CD1c-positive myeloid dendritic cell (primary cell): ENCODE data around the gene GMPR2.

Experiments
- DNase-seq: peaks from one replicate; pipeline ENCODE4 v3.0.0-alpha.2; 2016; ENCODE audit errors: extremely low spot score

Gene GMPR2

DNA sequence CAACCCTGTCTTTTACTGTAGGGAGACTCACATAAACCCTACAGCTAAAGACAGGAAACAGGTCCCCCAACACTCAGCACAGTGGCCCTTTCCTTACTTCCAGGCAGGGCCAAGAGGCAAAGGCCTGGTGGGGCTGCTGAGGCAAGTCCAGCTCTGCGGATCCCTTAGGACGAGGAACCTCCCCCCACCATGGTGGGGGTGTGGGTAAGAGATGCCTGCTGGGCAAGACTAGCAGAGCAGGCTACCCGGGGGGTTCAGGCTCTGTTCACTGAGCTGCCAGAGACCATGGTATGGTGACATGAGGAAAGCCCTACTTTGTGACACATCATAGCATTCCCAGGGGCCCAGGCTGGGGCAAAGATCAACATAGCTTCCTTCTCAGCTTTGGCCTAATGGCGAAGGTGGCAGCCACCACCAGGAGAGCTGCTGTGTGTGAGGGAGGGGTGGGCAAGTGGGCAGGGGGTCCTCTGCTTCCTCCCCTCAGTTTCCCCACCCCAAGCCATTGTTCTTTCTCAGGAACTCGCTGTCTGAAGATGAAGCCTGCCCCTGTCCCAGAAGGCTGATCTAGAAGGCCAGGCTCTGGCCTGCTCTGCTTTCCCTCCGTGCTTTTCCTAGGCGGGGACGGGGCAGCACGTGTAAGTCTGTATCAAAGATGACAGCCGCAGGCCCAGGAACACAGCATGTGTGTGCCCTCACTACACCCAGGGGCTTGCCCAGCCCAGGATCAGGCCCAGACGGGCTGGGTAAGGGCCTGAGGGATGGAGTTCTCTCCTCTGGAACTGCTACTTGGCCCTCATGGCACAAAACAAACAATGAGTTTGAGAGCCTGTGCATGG lies 19.8 kb downstream of the GMPR2 start:
- DNase-seq, result no peak

DNA sequence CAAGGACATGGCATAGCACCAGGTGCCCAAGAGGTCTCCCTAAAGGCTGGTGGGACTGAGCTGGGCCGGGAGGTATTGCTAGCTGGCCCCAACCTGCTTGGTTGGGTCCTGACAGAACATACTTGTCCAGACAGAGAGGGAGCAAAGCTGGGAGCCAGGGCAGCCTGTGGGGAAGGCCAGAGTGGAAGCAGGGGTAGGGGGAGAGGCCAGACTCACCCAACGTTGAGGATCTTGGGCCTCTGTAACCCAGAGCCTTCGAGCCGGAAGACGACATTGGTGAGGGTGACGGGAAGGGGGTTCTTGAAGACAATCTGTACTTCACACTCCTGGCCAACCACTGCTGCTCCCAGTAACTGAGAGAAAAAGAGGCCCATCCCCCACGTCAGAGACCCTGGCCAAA lies 21.2 kb downstream of the GMPR2 start:
- DNase-seq, result no peak

DNA sequence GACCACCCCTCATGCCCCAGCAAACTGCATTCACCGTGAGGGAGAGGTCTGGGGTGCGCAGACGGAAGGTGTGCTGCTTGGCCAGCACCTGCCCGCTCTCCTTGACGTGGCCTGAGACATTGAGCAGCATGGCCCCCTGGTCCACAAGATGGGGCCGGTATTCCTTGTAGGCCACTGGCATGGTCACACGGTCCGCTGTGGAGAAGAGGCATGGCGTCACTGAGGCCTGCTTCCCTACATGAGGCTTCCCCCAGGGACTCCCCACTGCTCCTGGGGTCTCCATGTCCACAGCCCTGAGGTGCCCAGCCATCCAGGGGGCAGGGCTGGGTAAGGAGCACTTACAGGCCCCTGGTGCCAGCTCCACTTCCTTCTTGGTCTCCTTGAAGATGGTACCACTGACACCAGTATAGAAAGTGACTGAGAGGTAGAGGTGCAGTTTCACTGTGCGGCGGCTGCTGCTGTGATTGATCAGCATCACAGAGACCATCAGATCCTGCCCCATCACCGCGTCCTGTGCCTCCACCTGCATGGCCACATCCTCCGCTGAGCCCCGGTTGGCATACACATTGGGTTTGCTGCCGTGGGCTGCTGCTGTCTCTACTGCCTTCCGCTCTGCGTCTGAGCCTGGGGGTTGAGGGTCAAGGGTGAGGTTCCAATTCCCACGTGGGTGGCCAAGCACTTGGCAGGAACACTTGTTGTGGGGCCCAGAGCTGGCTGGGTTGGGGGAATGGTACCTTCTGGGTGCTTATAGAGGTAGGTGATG lies 22.1 kb downstream of the GMPR2 start:
- DNase-seq, result no peak

DNA sequence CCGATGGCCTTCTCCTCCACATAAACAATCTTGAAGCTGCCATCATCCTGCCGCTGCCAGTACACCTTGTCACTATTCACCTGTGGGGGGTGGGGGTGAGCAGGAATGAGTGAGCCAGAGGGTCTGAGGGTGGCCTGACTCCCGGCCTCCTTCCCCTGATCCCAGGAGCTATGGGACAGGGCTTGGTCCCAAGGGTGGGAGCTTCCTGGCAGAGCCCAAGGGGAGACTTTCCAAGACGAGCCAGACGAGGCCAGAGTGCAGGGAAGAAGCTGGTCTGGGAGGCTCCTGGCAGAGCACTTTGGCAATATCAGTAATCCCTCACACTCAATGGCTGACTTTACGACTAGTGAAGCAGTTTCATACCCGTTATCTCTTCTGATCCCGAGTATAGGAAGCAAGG lies 22.7 kb downstream of the GMPR2 start:
- no peak for DNase-seq

DNA sequence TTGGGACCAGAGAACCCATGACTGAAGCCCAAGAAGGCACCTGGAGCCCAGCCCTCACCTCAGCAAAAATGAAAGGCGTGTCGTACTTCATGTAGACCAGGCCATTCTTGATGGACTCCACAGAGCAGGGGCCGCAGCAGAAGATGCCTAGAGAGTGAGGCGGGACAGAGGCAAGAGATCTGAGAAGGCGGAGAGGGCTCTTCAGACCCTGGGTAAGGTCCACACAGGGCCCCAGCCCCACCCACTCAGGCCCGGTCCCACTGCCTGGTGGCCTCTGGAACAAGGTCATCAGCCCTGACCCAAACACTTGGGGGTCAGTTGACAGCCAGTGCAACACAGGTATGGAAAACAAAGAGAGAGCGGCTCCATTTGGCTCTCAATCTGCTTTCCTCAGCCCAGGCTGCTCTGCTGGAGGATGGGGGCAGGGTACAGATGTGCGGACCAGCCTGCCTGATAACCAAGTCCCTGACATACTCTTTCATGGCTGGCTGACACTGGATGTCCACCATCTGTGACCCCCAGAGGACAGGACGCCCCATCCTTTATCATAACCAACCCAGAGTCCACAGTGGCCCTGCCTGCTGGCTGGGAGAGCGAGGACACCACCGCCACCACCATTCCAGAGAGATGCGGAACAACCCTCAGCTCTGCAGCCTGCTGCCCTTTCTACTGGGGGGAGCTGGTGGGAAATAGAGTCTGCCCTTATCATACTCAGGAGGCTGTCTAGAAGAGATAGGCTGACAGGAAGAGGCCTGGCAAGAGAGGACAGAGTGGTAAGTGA lies 23.4 kb downstream of the GMPR2 start:
- DNase-seq, result no peak

DNA sequence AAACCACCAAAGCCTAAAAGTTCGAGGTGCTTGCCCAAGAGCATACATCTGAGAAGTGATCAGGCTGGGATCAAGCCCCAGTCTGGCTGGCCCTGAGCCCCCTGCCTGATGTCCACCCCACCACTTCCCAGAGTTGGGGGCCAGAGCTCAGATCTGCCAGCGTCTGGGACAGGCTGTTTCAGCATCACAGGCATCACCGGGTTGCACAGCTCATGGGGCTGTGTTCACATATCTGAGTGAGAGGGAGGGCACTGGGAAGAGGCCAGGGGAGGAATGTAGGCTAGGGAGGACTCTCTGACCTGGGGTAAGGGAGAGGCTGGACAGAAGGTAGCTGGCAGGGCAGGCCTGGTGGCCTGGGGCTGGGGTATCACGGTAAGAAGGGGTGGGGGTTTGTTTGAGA lies 24.2 kb downstream of the GMPR2 start:
- no peak for DNase-seq

DNA sequence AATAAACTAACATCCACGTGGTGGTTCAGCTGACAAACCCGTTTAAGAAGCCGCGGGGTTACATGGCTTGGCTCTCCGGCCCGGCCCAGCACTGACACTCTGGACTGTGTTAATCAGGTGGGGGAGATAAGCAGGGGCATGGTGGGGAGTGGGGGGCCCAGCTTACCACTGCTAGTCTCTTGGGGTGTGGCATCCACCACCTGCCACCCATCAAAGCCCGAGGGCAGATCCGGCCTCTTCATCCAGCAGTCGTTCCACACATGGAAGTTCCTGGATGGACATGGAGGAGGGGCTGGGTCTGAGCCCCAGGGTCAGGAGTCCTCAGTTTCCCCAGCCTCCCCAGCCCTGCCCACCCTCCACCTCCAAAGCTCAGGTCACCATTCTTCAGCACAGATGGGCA lies 25.4 kb downstream of the GMPR2 start:
- no peak for DNase-seq

DNA sequence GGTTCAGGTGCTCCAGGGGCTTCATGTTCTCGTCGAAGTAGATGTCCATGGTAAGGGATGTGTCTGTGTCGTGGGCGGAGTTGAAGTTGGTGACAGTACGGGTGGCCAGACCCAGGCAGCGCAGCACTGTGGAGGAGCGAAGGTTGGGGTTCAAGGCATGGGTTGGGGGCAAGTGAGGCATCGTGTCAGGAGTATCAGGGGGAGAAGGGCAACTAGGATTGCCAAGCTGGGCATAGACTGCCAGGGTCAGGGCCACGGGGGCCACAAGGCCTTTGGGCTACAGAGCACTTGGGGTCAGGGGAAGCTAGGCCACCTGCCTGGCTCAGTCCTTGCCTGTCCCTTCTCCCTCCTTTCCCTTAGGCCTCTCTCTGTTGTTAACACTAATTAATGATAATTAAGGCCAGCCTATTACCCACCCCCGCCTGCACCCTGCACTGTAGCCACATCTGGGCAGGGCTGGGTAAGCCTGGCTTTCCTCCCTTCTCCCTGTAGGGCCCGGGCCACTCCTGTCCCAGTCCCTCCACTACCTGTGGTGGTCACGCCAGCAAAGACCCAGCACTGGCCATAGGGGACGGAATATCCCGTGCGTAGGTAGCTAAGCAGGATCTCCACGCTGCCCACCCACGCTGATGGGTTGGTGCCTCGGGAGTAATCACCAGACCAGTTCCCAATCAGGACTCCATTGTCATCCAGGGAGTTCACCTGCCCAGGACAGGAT lies 26.0 kb downstream of the GMPR2 start:
- no peak for DNase-seq

DNA sequence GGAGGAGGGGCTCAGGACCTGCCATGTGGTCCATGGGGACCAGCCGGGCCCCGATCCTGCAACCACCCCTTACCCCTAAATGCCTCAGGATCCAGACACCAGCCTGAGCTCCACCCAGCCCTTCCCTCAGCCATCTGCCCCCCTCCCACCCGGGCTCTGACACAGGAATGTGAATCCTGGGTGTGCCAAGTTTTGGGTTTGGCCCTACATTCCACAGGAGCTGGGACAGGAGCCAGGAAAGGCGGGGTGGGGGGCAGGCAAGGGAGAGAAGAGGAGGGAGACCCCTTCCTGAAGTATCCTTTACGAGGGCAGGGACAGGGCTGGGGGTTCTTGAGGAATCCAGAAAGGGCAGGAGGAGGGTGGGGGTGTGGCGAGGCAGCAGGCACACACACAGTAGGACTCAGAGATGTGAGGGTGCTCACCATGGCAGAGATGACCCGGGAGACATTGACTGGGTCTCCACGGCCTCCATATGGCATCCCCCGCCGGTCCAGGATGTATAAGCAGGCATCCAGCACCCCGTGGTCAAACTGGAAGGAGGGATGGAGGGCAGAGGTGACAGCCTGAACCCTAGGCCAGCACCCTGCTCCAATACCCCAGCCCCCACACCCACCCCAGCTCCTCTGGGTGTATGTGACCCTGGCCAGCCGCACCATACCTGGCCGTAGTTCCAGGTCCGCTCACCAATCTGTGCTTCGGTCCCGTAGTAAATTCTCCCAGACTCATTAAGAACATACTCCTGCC lies 26.7 kb downstream of the GMPR2 start:
- no peak for DNase-seq

DNA sequence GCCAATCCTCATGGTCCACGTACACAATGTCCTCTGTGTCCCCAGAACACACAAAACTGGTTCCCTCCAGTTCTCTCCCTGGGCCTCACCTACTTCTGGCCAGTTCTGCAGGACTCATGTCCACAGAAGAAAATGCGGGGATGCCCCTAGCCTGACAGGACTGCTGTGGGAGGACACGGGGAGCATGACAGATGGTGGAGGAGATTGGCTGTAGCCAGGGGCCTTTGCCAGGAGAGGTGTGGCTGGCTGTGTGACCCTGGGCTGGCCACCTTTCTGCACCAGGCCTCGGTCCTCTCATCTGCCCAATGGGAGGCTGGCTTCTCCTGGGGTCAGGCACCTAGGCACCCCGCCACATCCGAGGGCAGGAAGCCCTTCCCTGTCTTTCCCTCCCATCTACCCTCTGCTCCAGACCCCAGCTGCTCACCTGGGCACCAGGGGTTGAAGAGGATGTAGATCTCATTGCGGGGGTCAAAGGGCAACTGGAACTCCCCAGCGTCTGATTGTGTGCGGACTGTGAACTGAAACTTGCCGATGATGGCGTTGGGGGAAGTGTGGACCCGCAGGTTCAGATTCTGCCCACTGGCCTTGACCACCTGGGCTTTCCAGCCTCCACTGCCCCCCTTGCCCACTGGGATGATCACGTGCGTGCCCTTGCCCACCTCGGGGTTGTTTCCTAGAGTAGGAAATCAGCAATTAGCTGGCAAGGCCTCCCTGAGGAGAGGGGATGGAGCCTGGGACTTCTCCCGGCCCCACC lies 27.5 kb downstream of the GMPR2 start:
- no peak for DNase-seq

DNA sequence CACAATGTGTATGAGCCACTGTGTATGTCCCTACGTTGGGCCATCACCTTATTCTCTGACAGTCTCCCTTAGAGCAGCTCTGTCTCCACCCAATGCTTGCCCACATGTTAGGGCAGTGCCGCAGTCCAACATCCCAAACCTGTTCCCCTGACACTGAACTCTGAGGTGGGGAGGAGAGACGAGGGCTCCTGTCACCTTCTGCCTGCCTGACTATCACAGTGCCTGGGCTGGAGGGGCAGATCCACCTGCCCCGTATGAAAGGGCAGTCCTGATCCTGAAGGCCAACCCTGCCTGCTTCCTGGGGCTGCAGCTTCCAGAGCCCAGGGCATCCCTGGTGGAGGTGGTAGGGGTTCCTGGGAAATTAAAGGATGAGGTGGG lies 28.0 kb downstream of the GMPR2 start:
- no peak for DNase-seq

DNA sequence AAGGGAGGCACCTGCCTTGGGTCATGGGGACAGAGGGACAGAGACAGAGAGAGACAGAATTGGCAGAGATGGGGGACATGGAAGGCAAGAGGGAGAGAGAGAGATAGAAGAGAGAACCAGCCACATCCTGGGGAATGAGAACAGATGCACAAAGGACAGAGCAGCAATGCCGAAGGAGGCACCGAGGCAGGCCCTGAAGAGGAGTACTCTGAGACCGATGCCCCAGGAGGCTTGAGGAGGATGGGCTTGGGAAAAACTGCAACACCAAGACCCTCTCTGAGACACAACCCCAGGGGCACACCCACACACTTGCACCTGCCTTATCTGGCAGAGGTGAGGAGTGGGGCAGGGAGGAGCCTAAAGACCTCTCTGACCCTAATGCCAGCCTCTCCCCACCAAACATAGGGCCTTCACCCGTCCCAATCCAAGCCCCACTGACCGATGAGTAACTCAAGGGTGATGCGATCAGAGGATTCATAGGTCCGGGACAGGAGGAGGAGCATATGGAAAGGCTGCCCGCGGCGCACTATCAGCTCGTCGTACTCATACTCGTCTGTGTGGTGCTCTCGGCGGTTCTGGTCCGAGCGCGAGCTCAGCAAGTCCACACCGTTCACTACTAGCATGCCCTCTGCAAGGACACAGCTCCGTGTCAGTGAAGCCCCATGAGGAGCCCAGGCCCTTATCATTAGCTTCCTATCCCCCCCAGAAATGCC lies 28.7 kb downstream of the GMPR2 start:
- no peak for DNase-seq

DNA sequence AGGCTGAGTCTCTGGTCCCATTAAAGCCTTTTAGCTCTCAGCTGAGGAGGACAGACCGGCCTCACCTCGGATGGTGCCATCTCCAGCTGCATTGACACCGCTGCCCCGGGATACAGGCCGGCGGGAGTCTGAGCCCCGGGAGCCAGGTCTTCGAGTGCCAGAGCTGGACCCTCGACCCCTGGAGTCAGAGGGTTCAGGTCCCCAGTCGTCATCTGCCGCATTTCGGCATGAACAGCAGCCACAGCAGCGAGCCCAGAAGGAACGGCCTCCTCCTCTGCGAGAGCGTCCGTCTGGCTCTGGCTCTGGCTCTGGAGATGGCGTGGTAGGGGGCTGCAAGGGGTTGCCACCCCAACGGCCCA lies 29.2 kb downstream of the GMPR2 start:
- no peak for DNase-seq

DNA sequence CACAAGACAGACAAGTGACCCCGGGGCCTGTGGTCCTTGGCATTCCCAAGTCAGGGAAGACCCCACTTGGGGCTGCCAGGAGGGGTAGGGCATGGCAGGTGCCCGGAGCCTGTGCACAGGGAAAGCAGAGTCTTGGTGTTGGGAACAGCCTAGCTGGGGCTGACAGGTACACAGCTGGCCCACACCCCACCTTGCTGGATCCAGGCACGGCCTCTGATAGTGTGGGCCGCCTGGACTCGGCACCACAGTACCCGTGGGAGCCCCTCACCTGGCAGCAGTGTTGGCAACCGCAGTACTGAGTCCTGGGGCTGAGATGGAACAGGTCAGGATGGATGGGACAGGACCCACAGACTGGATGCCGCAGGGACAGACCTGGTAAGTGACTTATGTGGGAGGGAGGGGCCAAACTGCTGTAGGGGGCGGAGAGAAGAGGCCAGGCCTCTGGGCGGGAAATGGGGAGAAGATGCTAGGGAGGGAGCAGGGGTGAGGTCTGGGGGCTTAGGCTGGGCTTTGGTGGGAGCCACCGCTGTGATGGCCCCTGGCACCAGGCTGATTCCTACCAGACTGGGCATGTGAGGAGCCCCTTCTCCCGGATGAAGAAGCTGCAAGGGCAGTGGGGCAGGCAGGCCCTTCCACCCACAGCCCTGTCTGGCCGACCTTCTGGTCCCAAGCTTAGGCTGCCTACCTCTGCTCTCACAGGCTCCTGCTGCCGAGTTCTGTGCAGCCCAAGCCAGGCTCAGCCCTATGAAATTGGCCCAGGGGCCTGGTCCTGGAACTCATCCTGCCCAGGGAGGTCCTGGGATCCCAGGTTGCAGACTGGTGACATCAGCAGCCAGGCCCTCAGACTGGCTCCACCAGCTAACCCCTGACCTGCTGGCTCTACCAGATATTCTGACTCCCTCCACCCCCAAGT lies 30.3 kb downstream of the GMPR2 start, which contains the start of gene TGM1:
Gene TGM1 (minus strand): TSS at position 357 of the 913 bp plus-strand sequence. CDS start 825 bp downstream, outside the sequence.
- no peak for DNase-seq

DNA sequence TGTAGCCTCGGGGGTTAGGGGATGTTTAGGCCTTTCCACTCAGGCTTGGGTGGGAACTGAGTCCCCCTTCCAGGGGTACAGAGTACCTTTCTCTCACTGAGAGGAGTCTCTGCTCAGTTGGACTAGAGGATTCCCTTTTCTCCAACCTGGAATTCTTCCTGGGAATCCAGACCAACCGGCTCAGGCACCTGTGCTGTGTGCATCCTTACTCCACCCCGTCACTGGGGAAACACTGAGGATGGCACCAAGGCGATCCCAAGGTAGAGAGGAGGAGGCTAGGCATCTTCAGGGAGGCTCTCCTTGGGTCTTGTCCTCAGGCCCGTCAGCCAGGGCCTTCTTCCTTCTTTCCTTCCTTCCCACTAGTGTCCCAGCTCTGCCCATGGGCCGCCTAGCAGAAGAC lies 31.1 kb downstream of the GMPR2 start:
- no peak for DNase-seq

DNA sequence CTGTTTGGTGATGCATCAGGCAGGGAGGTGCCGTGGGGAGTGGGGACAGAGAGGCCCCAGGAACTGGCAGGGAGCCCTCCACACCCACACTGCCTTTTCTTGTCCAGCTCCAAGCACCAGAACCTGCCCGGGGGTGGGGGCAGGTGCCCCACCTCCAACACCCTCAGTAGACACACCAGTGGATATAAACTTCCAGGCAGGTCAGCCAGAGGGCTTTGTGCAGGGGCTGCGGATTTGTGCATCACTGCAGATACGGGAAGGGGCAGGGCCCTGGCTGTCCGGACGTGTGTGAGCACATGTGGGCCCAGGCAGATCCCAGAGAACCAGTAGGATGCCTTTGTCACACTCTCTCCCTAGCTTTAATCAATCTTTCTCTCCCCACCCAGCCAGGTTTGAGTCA lies 31.6 kb downstream of the GMPR2 start:
- no peak for DNase-seq

DNA sequence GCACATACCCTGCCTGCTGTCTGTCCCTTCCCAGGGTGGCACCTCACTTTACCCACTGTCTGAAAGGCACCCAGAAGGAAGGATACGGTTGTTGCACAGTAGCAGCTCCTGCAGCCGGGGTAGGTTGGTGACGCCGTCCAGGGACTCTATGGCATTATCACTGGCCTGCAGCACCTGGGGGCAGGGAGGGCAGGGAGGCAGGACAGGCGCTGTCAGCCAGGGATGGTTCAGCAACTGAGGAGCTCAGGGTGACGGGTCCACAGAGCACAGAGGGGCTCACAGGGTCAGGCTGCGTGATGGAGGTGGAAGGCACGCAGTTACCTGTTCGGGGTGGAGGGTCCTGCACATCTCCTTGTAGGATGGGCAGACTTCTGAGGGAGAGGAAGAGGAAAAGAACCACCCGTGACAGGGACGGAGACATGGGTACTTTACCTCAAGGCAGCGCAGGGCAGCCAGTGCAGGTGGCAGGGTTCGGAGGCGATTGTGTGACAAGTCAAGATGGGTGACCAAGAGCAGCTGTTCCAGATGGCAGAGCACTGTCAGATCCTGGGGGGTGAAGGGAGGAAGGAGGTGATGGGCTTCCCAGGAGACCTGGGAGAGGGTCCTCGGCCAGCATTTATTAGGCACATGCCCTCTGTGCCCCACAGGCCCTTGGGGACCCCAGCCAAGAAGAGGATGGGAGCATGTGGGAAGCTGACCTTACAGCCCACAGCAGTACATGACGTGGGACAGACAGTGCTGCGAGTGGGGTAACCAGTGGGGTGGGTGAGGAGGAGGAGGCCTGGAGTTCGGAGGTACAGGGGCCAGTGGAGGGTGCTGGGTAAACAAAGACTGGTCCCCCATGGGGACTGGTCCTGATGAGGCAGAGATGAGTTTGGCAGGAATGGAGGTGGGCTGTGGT lies 33.9 kb downstream of the GMPR2 start:
- DNase-seq, result no peak

DNA sequence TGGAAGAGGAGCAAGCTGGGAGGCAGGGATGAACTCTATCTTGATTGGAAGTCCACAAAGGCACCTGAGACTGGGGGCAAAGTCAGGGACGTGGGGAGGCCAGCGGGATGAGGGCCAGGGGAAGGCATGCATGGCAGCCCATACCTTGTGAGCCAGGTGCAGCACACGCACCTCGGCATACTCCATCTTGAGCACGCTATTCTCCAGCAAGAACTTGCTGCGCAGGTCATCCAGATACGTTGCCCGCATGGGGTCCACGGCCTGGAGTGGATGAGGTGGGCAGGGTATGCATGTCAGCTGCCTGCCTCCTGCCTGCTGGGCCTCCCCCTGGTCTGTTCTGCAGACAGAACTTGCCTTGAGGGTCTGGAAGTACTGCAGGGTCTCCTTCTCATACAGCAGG lies 34.8 kb downstream of the GMPR2 start:
- no peak for DNase-seq
